ENCODE results near the gene KCNQ2. TPM values are rescaled to one million over a fixed set of nuclear protein-coding genes. Genes with fewer than 3 reads are reported as not detected.

KCNQ2 gene
- total and polyA plus RNA-seq, 4 donors: not detected

DNA sequence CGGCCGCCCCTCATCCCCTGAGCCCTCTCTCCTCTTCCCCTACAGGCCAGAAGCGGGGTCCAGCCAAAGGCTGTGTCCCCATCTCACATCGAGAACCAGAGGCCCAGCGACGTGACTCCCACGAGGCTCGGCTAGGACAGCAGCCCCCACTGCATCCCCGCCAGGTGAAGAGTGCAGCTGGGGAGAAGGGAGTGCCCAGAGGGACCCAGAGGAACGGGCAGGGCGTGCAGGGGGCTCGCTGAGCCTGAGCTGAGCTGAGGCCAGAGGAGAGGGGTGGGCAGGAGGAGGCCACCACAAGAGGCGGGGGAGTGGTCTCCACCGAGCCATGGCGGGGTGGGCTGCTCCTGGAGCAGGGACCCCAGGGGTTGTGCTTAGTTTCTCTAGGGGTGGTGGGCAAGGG lies 32.6 kb downstream of the KCNQ2 start:
- 82 to 84% methylated on average over 15 of the region's 15 CpGs for WGBS, 2 donors
- H3K9me3 ChIP-seq (ENCODE audit: control insufficient read depth, low read length): no peaks in the 10 kb centered on the region
- no peak overlapping the region for H3K4me3 ChIP-seq (ENCODE audit: low read length in 2 of 2)
- ATAC-seq (ENCODE audit: low FRiP score): no peak
- no peak overlapping the region for H3K27ac ChIP-seq (ENCODE audit: low read depth in 1 of 2, low read length in 2 of 2)
- no peak for DNase-seq
- no peaks in the 10 kb centered on the region for H3K36me3 ChIP-seq (ENCODE audit: control insufficient read depth in 1 of 2, insufficient read depth in 2 of 2, low read length in 1 of 2)
- intact Hi-C loops (cut with DNase I): no loop called here
- no peaks in the 10 kb centered on the region for H3K4me1 ChIP-seq (ENCODE audit: control insufficient read depth in 1 of 2, insufficient read depth in 2 of 2, low read length in 2 of 2)
- H3K27me3 ChIP-seq (ENCODE audit: control insufficient read depth in 1 of 2, insufficient read depth in 2 of 2, low read length in 1 of 2): no peaks in the 10 kb centered on the region

GRCh38 chr20:63438121-63438520 lies 34.3 kb downstream of the KCNQ2 start:
- intact Hi-C loops (cut with DNase I): no loop called here
- Histone ChIP-seq H3K36me3 (ENCODE audit: control insufficient read depth in 1 of 2, insufficient read depth in 2 of 2, low read length in 1 of 2) (no peaks in the 10 kb centered on the region), H3K27ac (ENCODE audit: low read depth in 1 of 2, low read length in 2 of 2) (no peak overlapping the region), H3K9me3 (ENCODE audit: control insufficient read depth, low read length) (no peaks in the 10 kb centered on the region), H3K27me3 (ENCODE audit: control insufficient read depth in 1 of 2, insufficient read depth in 2 of 2, low read length in 1 of 2) (no peaks in the 10 kb centered on the region), H3K4me3 (ENCODE audit: low read length in 2 of 2) (no peak overlapping the region), H3K4me1 (ENCODE audit: control insufficient read depth in 1 of 2, insufficient read depth in 2 of 2, low read length in 2 of 2) (no peaks in the 10 kb centered on the region)
- 76 to 87% methylated on average over 12 of the region's 12 CpGs for WGBS, 2 donors
- ATAC-seq (ENCODE audit: low FRiP score) (no peak), DNase-seq (no peak)

DNA sequence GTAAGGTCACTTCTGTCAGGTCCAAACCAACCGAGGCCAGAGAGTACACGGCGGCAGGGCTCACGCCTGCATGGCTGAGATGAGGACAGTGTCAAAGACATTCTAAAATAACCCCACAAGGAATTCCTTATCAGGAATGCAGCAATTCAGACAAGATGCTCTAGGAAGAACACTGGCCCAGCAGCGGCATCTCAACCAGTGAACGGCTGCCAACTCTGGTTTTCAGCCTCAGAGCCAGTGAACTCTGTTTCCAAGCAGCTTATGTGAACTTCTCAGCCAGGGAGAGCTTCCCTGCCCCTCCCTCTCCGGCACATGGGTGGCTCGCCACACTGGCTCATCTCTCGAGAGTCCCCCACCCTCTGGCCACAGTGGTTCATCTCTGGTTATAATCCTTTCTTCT lies 36.9 kb downstream of the KCNQ2 start:
- ATAC-seq (ENCODE audit: low FRiP score): no peak
- intact Hi-C loops (cut with DNase I): no loop called here
- H3K27ac ChIP-seq (ENCODE audit: low read depth in 1 of 2, low read length in 2 of 2): no peak overlapping the region
- no peak overlapping the region for H3K4me3 ChIP-seq (ENCODE audit: low read length in 2 of 2)
- no peaks in the 10 kb centered on the region for H3K9me3 ChIP-seq (ENCODE audit: control insufficient read depth, low read length)
- no peak for DNase-seq
- H3K4me1 ChIP-seq (ENCODE audit: control insufficient read depth in 1 of 2, insufficient read depth in 2 of 2, low read length in 2 of 2): no peaks in the 10 kb centered on the region
- 57 to 64% methylated on average over 9 of the region's 9 CpGs for WGBS, 2 donors
- H3K36me3 ChIP-seq (ENCODE audit: control insufficient read depth in 1 of 2, insufficient read depth in 2 of 2, low read length in 1 of 2): no peaks in the 10 kb centered on the region
- no peaks in the 10 kb centered on the region for H3K27me3 ChIP-seq (ENCODE audit: control insufficient read depth in 1 of 2, insufficient read depth in 2 of 2, low read length in 1 of 2)

- intact Hi-C loops (cut with DNase I): no loop called here
- no peaks in the 10 kb centered on the region for H3K27me3 ChIP-seq (ENCODE audit: control insufficient read depth in 1 of 2, insufficient read depth in 2 of 2, low read length in 1 of 2)
- WGBS, 2 donors: 47 to 48% methylated on average over 33 of the region's 33 CpGs
- ATAC-seq (ENCODE audit: low FRiP score) (peak; percentile 70), DNase-seq (no peak)
- H3K4me3 ChIP-seq (ENCODE audit: low read length in 2 of 2): no peak overlapping the region
- no peaks in the 10 kb centered on the region for H3K9me3 ChIP-seq (ENCODE audit: control insufficient read depth, low read length)
- H3K4me1 ChIP-seq (ENCODE audit: control insufficient read depth in 1 of 2, insufficient read depth in 2 of 2, low read length in 2 of 2): no peaks in the 10 kb centered on the region
- no peak overlapping the region for H3K27ac ChIP-seq (ENCODE audit: low read depth in 1 of 2, low read length in 2 of 2)
- H3K36me3 ChIP-seq (ENCODE audit: control insufficient read depth in 1 of 2, insufficient read depth in 2 of 2, low read length in 1 of 2): no peaks in the 10 kb centered on the region
These were observed 37.7 kb downstream of the KCNQ2 start for GRCh38 chr20:63434599-63435378.

- no peak overlapping the region for H3K4me3 ChIP-seq (ENCODE audit: low read length in 2 of 2)
- no peaks in the 10 kb centered on the region for H3K36me3 ChIP-seq (ENCODE audit: control insufficient read depth in 1 of 2, insufficient read depth in 2 of 2, low read length in 1 of 2)
- WGBS, 2 donors: 83 to 87% methylated on average over 37 to 39 of the region's 39 CpGs
- ATAC-seq (ENCODE audit: low FRiP score) (no peak), DNase-seq (no peak)
- no peaks in the 10 kb centered on the region for H3K4me1 ChIP-seq (ENCODE audit: control insufficient read depth in 1 of 2, insufficient read depth in 2 of 2, low read length in 2 of 2)
- intact Hi-C loops (cut with DNase I): no loop called here
- no peaks in the 10 kb centered on the region for H3K9me3 ChIP-seq (ENCODE audit: control insufficient read depth, low read length)
- no peaks in the 10 kb centered on the region for H3K27me3 ChIP-seq (ENCODE audit: control insufficient read depth in 1 of 2, insufficient read depth in 2 of 2, low read length in 1 of 2)
- no peak overlapping the region for H3K27ac ChIP-seq (ENCODE audit: low read depth in 1 of 2, low read length in 2 of 2)
These were observed 38.5 kb downstream of the KCNQ2 start for GRCh38 chr20:63433756-63434531.

GRCh38 chr20:63433351-63433750 lies 39.1 kb downstream of the KCNQ2 start:
- no peak for ATAC-seq (ENCODE audit: low FRiP score)
- H3K4me1 ChIP-seq (ENCODE audit: control insufficient read depth in 1 of 2, insufficient read depth in 2 of 2, low read length in 2 of 2): no peaks in the 10 kb centered on the region
- H3K27ac ChIP-seq (ENCODE audit: low read depth in 1 of 2, low read length in 2 of 2): no peak overlapping the region
- no peak overlapping the region for H3K4me3 ChIP-seq (ENCODE audit: low read length in 2 of 2)
- no peaks in the 10 kb centered on the region for H3K27me3 ChIP-seq (ENCODE audit: control insufficient read depth in 1 of 2, insufficient read depth in 2 of 2, low read length in 1 of 2)
- H3K36me3 ChIP-seq (ENCODE audit: control insufficient read depth in 1 of 2, insufficient read depth in 2 of 2, low read length in 1 of 2): no peaks in the 10 kb centered on the region
- no peak for DNase-seq
- H3K9me3 ChIP-seq (ENCODE audit: control insufficient read depth, low read length): no peaks in the 10 kb centered on the region
- intact Hi-C loops (cut with DNase I): no loop called here
- 80 to 83% methylated on average over 18 of the region's 18 CpGs for WGBS, 2 donors

DNA sequence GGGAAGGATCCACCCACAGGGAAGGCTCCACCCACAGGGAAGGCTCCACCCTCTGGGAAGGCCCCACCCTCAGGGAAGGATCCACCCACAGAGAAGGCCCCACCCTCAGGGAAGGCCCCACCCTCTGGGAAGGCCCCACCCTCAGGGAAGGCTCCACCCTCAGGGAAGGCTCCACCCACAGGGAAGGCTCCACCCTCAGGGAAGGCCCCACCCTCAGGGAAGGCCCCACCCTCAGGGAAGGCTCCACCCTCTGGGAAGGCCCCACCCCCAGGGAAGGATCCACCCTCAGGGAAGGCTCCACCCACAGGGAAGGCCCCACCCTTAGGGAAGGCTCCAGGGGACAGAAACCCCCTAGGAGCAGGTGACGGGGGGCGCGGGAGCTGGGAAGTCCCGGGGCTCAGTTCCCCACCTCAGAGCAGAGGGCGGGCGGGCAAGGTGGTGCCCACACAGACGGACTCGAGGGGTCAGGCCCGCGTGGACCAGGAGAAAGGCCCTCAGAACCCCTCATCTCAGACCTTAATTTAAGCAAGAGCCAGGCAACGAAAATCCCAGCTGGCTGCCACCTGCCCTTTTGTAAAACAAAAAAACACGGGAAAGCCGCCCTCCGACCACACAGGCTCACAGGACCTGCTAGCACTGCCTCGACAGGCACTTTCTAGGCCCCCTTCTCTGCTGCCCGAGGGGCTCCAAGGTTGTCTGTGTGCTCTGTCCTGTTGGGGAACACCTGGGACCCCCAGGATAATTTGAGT lies 39.7 kb downstream of the KCNQ2 start:
- Histone ChIP-seq H3K27me3 (ENCODE audit: control insufficient read depth in 1 of 2, insufficient read depth in 2 of 2, low read length in 1 of 2) (no peaks in the 10 kb centered on the region), H3K4me1 (ENCODE audit: control insufficient read depth in 1 of 2, insufficient read depth in 2 of 2, low read length in 2 of 2) (no peaks in the 10 kb centered on the region), H3K4me3 (ENCODE audit: low read length in 2 of 2) (no peak overlapping the region), H3K9me3 (ENCODE audit: control insufficient read depth, low read length) (no peaks in the 10 kb centered on the region), H3K36me3 (ENCODE audit: control insufficient read depth in 1 of 2, insufficient read depth in 2 of 2, low read length in 1 of 2) (no peaks in the 10 kb centered on the region), H3K27ac (ENCODE audit: low read depth in 1 of 2, low read length in 2 of 2) (no peak overlapping the region)
- DNase-seq (no peak), ATAC-seq (ENCODE audit: low FRiP score) (no peak)
- intact Hi-C loops (cut with DNase I): no loop called here
- WGBS, 2 donors: 64 to 76% methylated on average over 15 to 16 of the region's 16 CpGs

DNA sequence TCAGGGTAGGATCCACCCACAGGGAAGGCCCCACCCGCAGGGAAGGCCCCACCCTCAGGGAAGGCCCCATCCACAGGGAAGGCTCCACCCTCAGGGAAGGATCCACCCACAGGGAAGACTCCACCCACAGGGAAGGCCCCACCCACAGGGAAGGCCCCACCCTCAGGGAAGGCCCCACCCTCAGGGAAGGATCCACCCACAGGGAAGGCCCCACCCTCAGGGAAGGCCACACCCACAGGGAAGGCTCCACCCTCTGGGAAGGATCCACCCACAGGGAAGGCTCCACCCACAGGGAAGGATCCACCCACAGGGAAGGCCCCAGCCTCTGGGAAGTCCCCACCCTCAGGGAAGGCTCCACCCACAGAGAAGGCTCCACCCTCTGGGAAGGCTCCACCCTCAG lies 40.5 kb downstream of the KCNQ2 start:
- ATAC-seq (ENCODE audit: low FRiP score): no peak
- intact Hi-C loops (cut with DNase I): no loop called here
- WGBS, 2 donors: 0% methylated on average over 1 of the region's 1 CpG

More for the DNA sequence above, 40.5 kb downstream of the KCNQ2 start:
- no peaks in the 10 kb centered on the region for H3K4me1 ChIP-seq (ENCODE audit: control insufficient read depth in 1 of 2, insufficient read depth in 2 of 2, low read length in 2 of 2)
- no peak overlapping the region for H3K27ac ChIP-seq (ENCODE audit: low read depth in 1 of 2, low read length in 2 of 2)
- H3K4me3 ChIP-seq (ENCODE audit: low read length in 2 of 2): no peak overlapping the region
- no peaks in the 10 kb centered on the region for H3K27me3 ChIP-seq (ENCODE audit: control insufficient read depth in 1 of 2, insufficient read depth in 2 of 2, low read length in 1 of 2)
- no peaks in the 10 kb centered on the region for H3K9me3 ChIP-seq (ENCODE audit: control insufficient read depth, low read length)
- DNase-seq: no peak
- H3K36me3 ChIP-seq (ENCODE audit: control insufficient read depth in 1 of 2, insufficient read depth in 2 of 2, low read length in 1 of 2): no peaks in the 10 kb centered on the region
